Suprapubic skin (tissue), 4 donors: ENCODE data around the gene GTF2H1.

Experiments
- POLR2A ChIP-seq, 2 donors: fragments of 450-650 bp; IDR thresholded peaks; one replicate each; pipeline ENCODE4 v1.6.1; 2017; ENCODE audit warnings: antibody characterized with exemption in 2 of 2, mild to moderate bottlenecking in 2 of 2, moderate library complexity in 2 of 2
- POLR2AphosphoS5 ChIP-seq, 3 donors: sonication (generic); formaldehyde crosslinking; IDR thresholded peaks; one replicate each; pipeline ENCODE4 v1.6.1; 2017; ENCODE audit warnings: antibody characterized with exemption in 3 of 3
- TF ChIP-seq, protein P1 (sequence below), 2 donors: fragments of 200-600 bp in 1 of 2; fragments of 450-650 bp in 1 of 2; sonication (generic) in 1 of 2; IDR thresholded peaks; one replicate each; pipeline ENCODE4 v1.5.1; 2016 to 2019; ENCODE audit warnings: antibody characterized with exemption in 2 of 2, mild to moderate bottlenecking in 1 of 2, moderate library complexity in 1 of 2

DNA sequence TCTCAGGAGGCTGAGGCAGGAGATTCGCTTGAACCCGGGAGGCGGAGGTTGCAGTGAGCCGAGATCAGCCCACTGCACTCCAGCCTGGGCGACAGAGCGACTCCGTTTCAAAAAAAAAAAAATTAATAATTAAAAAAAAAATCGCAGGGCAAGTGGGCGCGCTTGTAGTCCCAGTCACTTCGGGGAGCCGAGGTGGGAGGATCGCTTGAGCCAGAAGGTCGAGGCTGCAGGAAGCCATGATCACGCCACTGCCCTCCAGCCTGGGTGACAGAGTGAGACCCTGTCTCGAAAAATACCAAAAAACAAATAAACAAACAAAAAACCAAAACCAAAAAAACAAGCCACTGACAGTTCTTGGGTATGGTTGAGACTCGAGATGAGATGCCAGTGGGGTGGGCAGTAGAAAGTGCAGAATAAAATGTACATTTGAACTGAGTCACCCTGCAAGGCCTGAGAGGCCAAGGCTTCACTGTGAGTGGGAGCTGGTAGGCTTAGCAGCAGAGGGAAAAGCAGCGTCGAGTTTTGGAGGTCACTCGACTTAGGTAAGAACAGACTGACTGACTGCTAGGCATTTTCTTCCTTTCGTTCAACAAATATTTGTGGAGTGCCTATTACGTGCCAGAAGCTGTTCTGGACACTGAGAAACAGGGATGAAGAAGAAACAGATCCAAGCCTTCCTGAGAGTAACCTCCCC, 71.4 kb downstream of the GTF2H1 start:
- TF ChIP-seq, protein P1, sequence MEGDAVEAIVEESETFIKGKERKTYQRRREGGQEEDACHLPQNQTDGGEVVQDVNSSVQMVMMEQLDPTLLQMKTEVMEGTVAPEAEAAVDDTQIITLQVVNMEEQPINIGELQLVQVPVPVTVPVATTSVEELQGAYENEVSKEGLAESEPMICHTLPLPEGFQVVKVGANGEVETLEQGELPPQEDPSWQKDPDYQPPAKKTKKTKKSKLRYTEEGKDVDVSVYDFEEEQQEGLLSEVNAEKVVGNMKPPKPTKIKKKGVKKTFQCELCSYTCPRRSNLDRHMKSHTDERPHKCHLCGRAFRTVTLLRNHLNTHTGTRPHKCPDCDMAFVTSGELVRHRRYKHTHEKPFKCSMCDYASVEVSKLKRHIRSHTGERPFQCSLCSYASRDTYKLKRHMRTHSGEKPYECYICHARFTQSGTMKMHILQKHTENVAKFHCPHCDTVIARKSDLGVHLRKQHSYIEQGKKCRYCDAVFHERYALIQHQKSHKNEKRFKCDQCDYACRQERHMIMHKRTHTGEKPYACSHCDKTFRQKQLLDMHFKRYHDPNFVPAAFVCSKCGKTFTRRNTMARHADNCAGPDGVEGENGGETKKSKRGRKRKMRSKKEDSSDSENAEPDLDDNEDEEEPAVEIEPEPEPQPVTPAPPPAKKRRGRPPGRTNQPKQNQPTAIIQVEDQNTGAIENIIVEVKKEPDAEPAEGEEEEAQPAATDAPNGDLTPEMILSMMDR (IDR thresholded peaks at IDR 0.05): no peak
- TF ChIP-seq POLR2A (IDR thresholded peaks at IDR 0.05) (no peak), POLR2AphosphoS5 (IDR thresholded peaks at IDR 0.05) (no peak)
